Naive thymus-derived CD8-positive, alpha-beta T cell (primary cell): ENCODE results near the gene ASIP. TPM values are rescaled to one million over a fixed set of nuclear protein-coding genes. Genes with fewer than 3 reads are reported as not detected.
"Not testable (repeated sequence)": the region's sequence is repeated elsewhere in the genome, so short reads cannot be mapped to it uniquely, and the experiment has no call there.

ENCODE experiments used
- ATAC-seq, 2 donors: fragments of 150-1000 bp; cut with Tn5 transposase in 1 of 2; sonication (Bioruptor Pico), chemical (Tn5 transposase) in 1 of 2; 1 replicate in 1 of 2; 2 replicates in 1 of 2; pipeline ENCODE4 v1.10.0; 2021; ENCODE audit warnings: mild to moderate bottlenecking in 2 of 2, moderate library complexity in 2 of 2
- POLR2A ChIA-PET: fragments of 350-600 bp; sonication (Branson Sonifier 250); formaldehyde crosslinking; loops from one replicate; lab custom pipeline; 2021; ENCODE audit warnings: antibody characterized with exemption; lab: Charles Lee
- DNase-seq, 10 donors: peaks; one replicate each; pipeline versions ENCODE4 v3.0.0 to v3.0.0-alpha.2; 2020 to 2022
- H3K27ac Mint-ChIP-seq, 10 donors: one replicate each; pipeline ENCODE4 v1.8.0; 2020 to 2022; ENCODE audit warnings: mild to moderate bottlenecking in 10 of 10, mixed read lengths in 10 of 10, moderate library complexity in 4 of 10, inconsistent platforms in 1 of 10
- H3K27me3 Mint-ChIP-seq, 5 donors: one replicate each; pipeline ENCODE4 v1.8.0; 2021 to 2022; ENCODE audit warnings: mixed read lengths in 5 of 5
- H3K36me3 Mint-ChIP-seq, 3 donors: one replicate each; pipeline ENCODE4 v1.8.0; 2020 to 2022; ENCODE audit warnings: mixed read lengths in 3 of 3, mild to moderate bottlenecking in 2 of 3, inconsistent platforms in 1 of 3
- H3K4me1 Mint-ChIP-seq, 4 donors: one replicate each; pipeline ENCODE4 v1.8.0; 2021 to 2022; ENCODE audit warnings: mixed read lengths in 4 of 4
- H3K4me3 Mint-ChIP-seq, 10 donors: one replicate each; pipeline ENCODE4 v1.8.0; 2020 to 2022; ENCODE audit warnings: mild to moderate bottlenecking in 10 of 10, mixed read lengths in 10 of 10, moderate library complexity in 6 of 10, inconsistent platforms in 1 of 10
- H3K9me3 Mint-ChIP-seq, 9 donors: one replicate each; pipeline ENCODE4 v1.8.0; 2020 to 2022; ENCODE audit warnings: mixed read lengths in 9 of 9, mild to moderate bottlenecking in 3 of 9, inconsistent platforms in 1 of 9, moderate library complexity in 1 of 9
- polyA plus RNA-seq, 3 donors: library from polyadenylated mRNA; unstranded; fragments of 300-500 nt; fragmentation: Illumina TruSeq; gene quantifications; one replicate each; pipeline ENCODE4 v1.2.3, GENCODE V29; 2021
- total RNA-seq, 8 experiments: library from RNA in 2 of 8; stranded (reverse) in 2 of 8; gene quantifications; one replicate each; pipeline ENCODE4 v1.2.3 and lab custom pipeline; 2021 to 2026

The ASIP gene
- total and polyA plus RNA-seq, 5 experiments from 2014 or later: not detected

DNA sequence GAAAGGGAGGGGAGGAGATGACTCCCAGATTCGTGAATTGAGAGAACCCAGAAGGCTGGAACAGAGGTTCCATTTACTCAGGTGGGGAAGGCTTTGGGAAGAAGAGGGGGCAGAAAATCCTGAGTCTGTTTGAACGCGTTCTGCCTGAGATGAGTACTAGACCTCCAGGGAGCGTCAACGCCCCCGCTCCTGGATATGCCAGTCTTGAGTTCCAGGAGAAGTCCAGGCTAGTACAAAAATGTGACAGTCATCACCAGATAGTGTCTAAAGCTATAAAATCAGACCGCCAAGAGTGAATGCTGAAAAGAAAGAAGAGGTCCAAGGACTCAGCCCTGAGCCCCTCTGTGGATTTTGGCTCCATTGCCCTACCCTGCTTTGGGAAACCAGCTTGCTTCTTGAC, 53.3 kb downstream of the ASIP start:
- H3K27ac Mint-ChIP-seq: no peak overlapping the region
- ATAC-seq (no peak), DNase-seq (no peak)
- no peaks in the 10 kb centered on the region for H3K9me3 Mint-ChIP-seq
- peaks cover 12 to 59% (median 26%) of the 10 kb centered on the region in 3 donors for H3K36me3 Mint-ChIP-seq
- H3K27me3 Mint-ChIP-seq: no peaks in the 10 kb centered on the region
- POLR2A ChIA-PET: no interaction called here
- H3K4me3 Mint-ChIP-seq: no peak overlapping the region
- H3K4me1 Mint-ChIP-seq: peaks cover 0 to 11% (median under 1%) of the 10 kb centered on the region in 4 donors

DNA sequence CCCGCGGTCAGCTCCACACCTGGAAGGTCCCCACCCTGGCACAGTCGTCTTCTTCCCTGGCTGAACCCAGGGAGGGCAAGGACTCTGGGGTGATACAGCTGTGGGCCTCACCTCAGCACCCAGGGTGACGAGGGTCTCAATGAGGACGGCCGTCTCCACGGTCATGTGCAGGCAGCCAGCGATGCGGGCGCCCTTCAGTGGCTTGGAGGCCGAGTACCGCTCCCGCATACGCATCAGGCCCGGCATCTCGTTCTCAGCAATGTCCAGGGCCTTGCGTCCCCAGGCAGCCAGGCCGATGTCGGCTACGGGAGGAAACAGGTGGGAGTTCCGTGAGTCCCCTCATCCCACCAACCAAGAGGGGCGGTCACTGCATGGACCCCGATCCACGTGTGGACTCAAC, 54.1 kb downstream of the ASIP start:
- Mint-ChIP-seq H3K9me3 (no peaks in the 10 kb centered on the region), H3K27ac (no peak overlapping the region), H3K4me3 (no peak overlapping the region), H3K27me3 (no peaks in the 10 kb centered on the region), H3K36me3 (peaks cover 8 to 52% (median 19%) of the 10 kb centered on the region in 3 donors), H3K4me1 (peaks cover 0 to 11% (median under 1%) of the 10 kb centered on the region in 4 donors)
- DNase-seq: no peak
- no peak for ATAC-seq
- POLR2A ChIA-PET: no interaction called here

DNA sequence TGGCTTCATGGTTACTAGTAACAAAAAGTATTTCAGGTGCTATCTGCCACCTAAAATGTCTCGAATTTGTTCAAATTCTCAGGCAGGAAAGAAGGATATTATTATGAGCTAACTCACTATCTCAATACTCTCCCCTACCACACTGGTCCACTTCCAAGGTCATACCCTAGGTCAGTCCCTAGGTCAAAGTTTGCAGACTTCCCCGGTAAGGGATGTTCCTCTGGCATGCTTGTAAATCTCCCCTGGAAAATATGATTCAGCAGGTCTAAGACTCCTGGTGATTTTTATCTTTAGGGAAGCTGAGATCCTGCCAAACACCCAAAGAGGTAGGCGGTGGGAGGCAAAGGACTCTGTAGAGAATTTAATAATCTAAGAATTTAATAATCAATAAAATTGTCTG, 55.2 kb downstream of the ASIP start:
- no peak for DNase-seq
- Mint-ChIP-seq H3K4me3 (no peak overlapping the region), H3K4me1 (peaks cover 2 to 12% (median 3%) of the 10 kb centered on the region in 4 donors), H3K27me3 (no peaks in the 10 kb centered on the region), H3K27ac (no peak overlapping the region), H3K36me3 (peaks cover 4 to 41% (median 13%) of the 10 kb centered on the region in 3 donors), H3K9me3 (no peaks in the 10 kb centered on the region)
- no peak for ATAC-seq
- POLR2A ChIA-PET: no interaction called here

DNA sequence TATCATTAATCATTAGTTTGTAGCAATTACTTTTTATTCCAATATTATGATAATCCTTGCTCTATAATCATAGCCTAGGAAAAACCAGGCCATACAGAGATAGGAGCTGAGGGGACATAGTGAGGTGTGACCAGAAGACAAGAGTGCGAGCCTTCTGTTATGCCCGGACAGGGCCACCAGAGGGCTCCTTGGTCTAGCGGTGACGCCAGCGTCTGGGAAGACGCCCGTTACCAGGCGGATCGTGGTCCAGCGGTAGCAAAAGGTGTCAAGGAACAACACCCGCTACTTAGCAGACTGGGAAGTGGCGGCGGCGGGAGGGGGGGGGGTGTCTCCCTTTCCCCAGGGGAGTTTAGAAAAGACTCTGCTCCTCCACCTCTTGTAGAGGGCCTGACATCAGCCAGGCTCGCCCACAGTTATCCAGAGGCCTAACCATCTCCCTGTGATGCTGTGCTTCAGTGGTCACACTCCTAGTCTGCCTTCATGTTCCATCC, 57.1 kb downstream of the ASIP start:
- ATAC-seq, H3K27ac Mint-ChIP-seq, DNase-seq, H3K27me3 Mint-ChIP-seq, H3K4me3 Mint-ChIP-seq, H3K9me3 Mint-ChIP-seq: not testable (repeated sequence)
- Mint-ChIP-seq H3K4me1 (peaks cover 14 to 16% (median 15%) of the 10 kb centered on the region in 4 donors), H3K36me3 (peaks cover 0 to 23% (median 6%) of the 10 kb centered on the region in 3 donors)
- POLR2A ChIA-PET: interaction anchor here (0.7 kb wide), 1 partner anchor 1125 kb away, joined by 3 read pairs; no protein-coding TSS in a partner anchor

DNA sequence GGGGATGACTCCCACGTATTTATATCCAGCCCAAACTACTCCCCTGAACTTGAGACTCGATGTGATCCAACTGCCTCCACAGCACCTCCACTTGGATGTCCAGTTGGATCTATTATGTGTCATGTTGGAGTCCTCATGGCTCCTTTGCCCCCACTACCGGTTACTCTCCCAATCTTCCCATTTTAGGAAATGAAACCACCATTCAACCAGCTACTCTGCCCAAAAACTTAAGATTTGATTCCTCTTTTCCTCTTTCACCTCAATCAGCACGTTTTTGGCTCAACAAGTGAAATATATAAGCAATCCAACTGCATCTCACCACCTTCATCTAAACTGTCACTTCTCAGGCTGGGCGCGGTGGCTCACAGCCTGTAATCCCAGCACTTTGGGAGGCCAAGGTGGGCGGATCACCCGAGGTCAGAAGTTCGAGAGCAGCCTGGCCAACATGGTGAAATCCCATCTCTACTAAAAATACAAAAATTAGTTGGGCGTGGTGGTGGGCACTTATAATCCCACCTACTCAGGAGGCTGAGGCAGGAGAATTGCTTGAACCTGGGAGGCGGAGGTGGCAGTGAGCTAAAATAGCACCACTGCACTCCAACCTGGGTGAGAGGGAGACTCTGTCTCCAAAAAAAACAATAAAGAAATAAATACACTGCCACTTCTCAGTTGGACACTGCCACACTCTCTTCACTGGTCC, 58.5 kb downstream of the ASIP start:
- POLR2A ChIA-PET: no interaction called here
- Mint-ChIP-seq H3K27me3 (no peaks in the 10 kb centered on the region), H3K9me3 (no peaks in the 10 kb centered on the region), H3K4me3 (no peak overlapping the region), H3K27ac (no peak overlapping the region), H3K4me1 (peaks cover 10 to 24% (median 16%) of the 10 kb centered on the region in 4 donors), H3K36me3 (peaks cover 0 to 9% (median 0%) of the 10 kb centered on the region in 3 donors)
- ATAC-seq (no peak), DNase-seq (no peak)

DNA sequence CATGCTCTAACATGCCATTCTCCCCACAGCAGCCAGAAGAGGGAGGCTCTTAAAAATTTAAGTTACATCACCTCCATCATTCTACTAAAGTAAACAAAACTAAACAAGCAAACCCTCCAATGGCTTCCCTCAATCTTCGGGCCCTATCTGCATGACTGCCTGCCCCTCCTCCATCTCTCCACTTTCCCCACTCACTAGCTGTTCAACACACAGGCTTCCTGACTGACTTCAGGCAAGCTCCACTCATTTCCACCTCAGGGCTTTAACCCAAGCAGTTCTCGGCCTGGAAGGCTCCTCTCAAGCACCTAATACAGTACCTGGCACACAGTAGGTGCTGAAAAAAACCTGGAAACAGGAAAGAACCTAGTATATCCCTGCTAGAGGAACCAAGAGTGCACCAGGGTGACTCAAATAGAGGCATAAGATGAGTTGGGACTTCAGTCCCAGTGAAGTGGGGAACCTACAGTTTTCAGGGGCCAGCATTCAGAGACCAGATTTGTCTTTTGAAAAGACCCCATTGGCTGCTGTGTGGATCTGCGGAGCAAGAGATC, 59.1 kb downstream of the ASIP start:
- Mint-ChIP-seq H3K9me3 (no peaks in the 10 kb centered on the region), H3K27ac (no peak overlapping the region), H3K27me3 (no peaks in the 10 kb centered on the region), H3K4me1 (peaks cover 10 to 24% (median 16%) of the 10 kb centered on the region in 4 donors), H3K36me3 (peaks cover 0 to 6% (median 0%) of the 10 kb centered on the region in 3 donors), H3K4me3 (no peak overlapping the region)
- POLR2A ChIA-PET: no interaction called here
- no peak for ATAC-seq
- DNase-seq: no peak

DNA sequence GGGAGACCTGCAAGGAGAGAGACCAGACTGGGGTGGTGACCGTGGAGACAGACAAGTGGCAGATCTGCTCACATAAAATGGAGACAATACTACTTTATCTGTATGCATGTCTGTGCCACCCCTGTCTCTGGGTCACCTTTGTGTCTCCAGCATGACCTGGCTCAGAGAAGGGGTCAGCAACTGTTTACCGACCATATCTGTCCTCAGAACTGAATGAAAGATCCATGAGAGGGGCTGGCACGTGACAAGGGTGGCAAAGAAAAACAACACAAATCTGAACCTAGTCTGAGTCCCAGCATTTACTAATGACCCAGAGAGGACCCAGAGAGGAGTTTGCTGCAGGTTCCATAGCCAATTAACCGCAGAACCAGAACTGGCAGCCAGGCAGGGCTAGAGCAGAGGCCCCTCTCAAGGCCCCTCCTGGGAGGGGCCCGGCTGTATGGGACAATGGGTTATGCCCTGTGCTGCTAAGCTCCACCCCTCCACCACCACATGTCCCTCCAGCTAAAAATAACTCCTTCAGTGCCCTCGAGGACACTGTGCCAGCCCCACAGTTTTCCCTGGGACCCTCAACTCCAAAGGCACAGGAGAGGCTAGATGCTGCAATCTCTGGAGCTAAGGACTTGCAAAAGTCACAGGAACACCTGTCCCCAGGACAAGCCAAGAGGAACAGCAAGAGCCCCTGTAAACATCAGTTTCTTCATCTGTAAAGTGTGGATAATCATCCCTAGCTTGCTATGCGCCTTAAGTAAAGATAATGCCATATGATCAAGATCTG, 59.8 kb downstream of the ASIP start:
- H3K4me3 Mint-ChIP-seq: peak overlapping the region in 9 of 10 donors; percentile 13 to 96 (median 84)
- no peak for ATAC-seq
- POLR2A ChIA-PET: interaction anchor here (0.6 to 0.7 kb wide), 2 partner anchors 116 to 372 kb away, joined by 3 to 4 read pairs; no protein-coding TSS in a partner anchor
- H3K36me3 Mint-ChIP-seq: peaks cover 0 to 2% (median 0%) of the 10 kb centered on the region in 3 donors
- peak overlapping the region in 5 of 10 donors; percentile 38 to 88 (median 58) for H3K27ac Mint-ChIP-seq
- H3K4me1 Mint-ChIP-seq: peaks cover 10 to 24% (median 16%) of the 10 kb centered on the region in 4 donors
- DNase-seq: no peak
- no peaks in the 10 kb centered on the region for H3K27me3 Mint-ChIP-seq
- H3K9me3 Mint-ChIP-seq: no peaks in the 10 kb centered on the region

DNA sequence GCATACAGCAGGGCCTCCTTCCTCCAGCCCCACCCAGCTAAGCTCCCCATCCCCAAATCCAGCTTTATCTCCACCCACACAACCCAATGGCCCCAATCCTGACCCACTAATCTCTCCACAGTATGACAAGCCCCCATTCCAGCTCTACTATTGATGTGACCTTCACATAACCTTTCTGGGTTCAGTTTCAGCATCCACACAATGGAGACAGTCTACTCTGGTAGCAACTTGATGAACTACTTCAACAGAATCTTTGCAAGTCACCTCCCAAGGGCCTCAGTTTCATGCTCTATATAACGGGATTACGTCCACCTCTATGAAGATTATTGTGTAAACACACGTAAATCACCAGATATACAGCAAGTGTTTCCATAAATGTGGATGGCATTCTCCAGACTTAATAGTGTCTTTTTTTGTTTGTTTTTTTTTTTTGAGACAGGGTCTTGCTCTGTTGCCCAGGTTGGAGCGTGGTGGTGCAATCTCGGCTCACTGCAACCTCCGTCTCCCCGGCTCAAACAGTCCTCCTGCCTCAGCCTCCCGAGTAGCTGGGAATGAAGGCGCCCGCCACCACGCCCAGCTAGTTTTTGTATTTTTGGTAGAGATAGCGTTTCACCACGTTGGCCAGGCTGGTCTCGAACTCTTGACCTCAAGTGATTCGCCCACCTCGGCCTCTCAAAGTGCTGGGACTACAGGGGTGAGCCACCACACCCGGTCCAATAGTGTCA, 60.5 kb downstream of the ASIP start:
- Mint-ChIP-seq H3K4me3 (peak overlapping the region; percentile 79 to 96 (median 86)), H3K27me3 (no peaks in the 10 kb centered on the region), H3K9me3 (no peaks in the 10 kb centered on the region), H3K36me3 (no peaks in the 10 kb centered on the region), H3K27ac (peak overlapping the region in 9 of 10 donors; percentile 45 to 93 (median 76)), H3K4me1 (peaks cover 10 to 24% (median 16%) of the 10 kb centered on the region in 4 donors)
- DNase-seq: no peak
- ATAC-seq: no peak
- POLR2A ChIA-PET: interaction anchor here (0.7 to 2.0 kb wide), 3 partner anchors 61 to 214 kb away, joined by 4 to 19 read pairs (median 11); partner anchors contain the start of genes DYNLRB1 and ITCH

DNA sequence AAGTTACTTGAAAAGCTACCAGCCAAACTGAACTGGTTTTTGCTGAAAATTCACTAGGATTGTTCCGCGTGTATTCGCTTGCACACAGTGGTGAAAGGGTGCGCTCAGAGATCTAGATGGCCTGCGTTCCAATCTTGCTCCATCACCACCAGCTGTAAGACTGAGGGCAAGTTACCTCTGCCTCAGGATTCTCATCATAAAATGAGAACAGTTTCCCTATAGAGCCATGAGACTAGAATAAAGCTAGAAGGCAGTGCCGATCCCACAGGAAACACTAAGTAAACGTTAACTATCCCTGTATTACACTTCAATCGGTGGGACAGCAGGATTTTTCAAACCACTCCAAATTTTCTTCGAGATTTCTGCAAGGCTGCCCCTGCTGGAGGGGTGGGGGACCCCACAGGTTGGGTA, 61.1 kb downstream of the ASIP start:
- Mint-ChIP-seq H3K4me3 (peak overlapping the region; percentile 79 to 96 (median 86)), H3K4me1 (peaks cover 7 to 24% (median 16%) of the 10 kb centered on the region in 4 donors), H3K9me3 (no peaks in the 10 kb centered on the region), H3K27ac (peak overlapping the region; percentile 45 to 93 (median 84)), H3K36me3 (no peaks in the 10 kb centered on the region), H3K27me3 (no peaks in the 10 kb centered on the region)
- DNase-seq (no peak), ATAC-seq (no peak)
- POLR2A ChIA-PET: interaction anchor here (0.6 to 2.0 kb wide), 7 partner anchors 10 to 1181 kb away, joined by 3 to 19 read pairs (median 5); partner anchors contain the start of genes DYNLRB1, EIF2S2, ITCH and PIGU

DNA sequence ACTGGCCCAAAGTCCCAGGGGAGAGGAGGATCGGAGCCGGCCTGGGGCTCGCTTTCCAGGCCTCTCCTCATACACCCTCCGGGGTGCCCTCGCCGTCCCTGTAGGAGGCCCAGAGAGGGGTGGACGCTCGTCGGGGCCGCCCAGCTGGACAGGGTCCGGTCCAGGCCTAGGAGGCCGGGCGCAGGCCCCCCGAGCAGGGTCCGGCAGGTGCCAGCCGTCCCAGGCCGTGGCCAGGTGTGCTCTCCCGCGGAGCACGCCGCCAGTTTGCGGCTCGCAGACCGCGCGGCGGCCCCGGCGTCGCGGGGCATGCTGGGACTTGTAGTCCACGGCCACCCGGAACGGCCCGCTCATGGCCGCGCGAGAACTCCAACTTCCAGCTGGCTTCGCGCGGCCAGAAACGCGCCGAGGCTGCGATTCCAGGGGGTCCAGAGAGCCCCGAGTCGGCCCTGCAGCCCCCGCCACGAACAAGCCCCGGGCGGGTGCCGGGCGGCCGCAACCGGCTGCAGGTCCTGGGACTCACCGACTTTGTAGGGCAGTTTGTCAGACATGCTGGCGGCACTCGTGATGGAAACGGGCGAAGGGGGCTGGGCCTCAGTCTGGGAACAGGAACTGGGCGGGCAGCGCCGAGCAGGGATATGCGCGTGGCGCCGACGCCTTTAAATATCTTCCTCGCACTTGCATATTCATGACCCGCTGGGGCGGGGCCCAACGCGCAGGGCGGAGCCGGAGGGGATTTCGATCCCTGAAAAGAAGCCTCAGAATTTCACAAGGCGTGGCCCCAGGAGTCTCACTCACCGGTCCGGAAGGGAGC, 61.7 kb downstream of the ASIP start, which contains the start of gene AHCY:
AHCY (minus strand) TSS at position 633 of the 811 bp plus-strand sequence; CDS start at position 548, 85 bp downstream.
- H3K9me3 Mint-ChIP-seq: no peaks in the 10 kb centered on the region
- peak within 1 kb of the TSS; percentile 87 to 98 (median 94) for H3K4me3 Mint-ChIP-seq
- peak within 1 kb of the TSS; percentile 84 to 97 (median 94) for H3K27ac Mint-ChIP-seq
- ATAC-seq (peak; percentile 93 to 94), DNase-seq (peak; percentile 82 to 98 (median 90))
- H3K36me3 Mint-ChIP-seq: no peaks in the 10 kb centered on the region
- no peaks in the 10 kb centered on the region for H3K27me3 Mint-ChIP-seq
- POLR2A ChIA-PET: interaction anchor here (0.6 to 2.0 kb wide), 7 partner anchors 9 to 1180 kb away, joined by 3 to 19 read pairs (median 5); partner anchors contain the start of genes DYNLRB1, EIF2S2, ITCH and PIGU
- H3K4me1 Mint-ChIP-seq: peaks cover 5 to 22% (median 16%) of the 10 kb centered on the region in 4 donors
